Glutamatergic neuron (in vitro differentiated cells): ENCODE data around the gene DMGDH. TPM values are rescaled to one million over a fixed set of nuclear protein-coding genes. Genes with fewer than 3 reads are reported as not detected.
"Not testable (repeated sequence)": the region's sequence is repeated elsewhere in the genome, so short reads cannot be mapped to it uniquely, and the experiment has no call there.

ENCODE experiments used
- DNase-seq: peaks from one replicate; pipeline ENCODE4 v3.0.0; 2022
- H3K27ac Mint-ChIP-seq: one replicate; pipeline ENCODE4 v1.8.0; 2020; ENCODE audit warnings: mild to moderate bottlenecking, mixed read lengths, inconsistent platforms; ENCODE audit not compliant: unreplicated experiment
- H3K27me3 Mint-ChIP-seq: one replicate; pipeline ENCODE4 v1.8.0; 2020; ENCODE audit warnings: mild to moderate bottlenecking, moderate library complexity, mixed read lengths, inconsistent platforms; ENCODE audit not compliant: unreplicated experiment
- H3K36me3 Mint-ChIP-seq: one replicate; pipeline ENCODE4 v1.8.0; 2020; ENCODE audit warnings: mild to moderate bottlenecking, mixed read lengths, inconsistent platforms; ENCODE audit not compliant: unreplicated experiment
- H3K4me1 Mint-ChIP-seq: one replicate; pipeline ENCODE4 v1.8.0; 2020; ENCODE audit warnings: mild to moderate bottlenecking, low read depth, mixed read lengths, inconsistent platforms; ENCODE audit not compliant: unreplicated experiment
- H3K4me3 Mint-ChIP-seq: one replicate; pipeline ENCODE4 v1.8.0; 2020; ENCODE audit warnings: mild to moderate bottlenecking, mixed read lengths, inconsistent platforms; ENCODE audit not compliant: unreplicated experiment
- H3K9me3 Mint-ChIP-seq: one replicate; pipeline ENCODE4 v1.8.0; 2020; ENCODE audit warnings: mild to moderate bottlenecking, moderate library complexity, mixed read lengths, inconsistent platforms; ENCODE audit not compliant: unreplicated experiment
- total RNA-seq: library from RNA; stranded (reverse); fragmentation: NEBNext Ultra II Directional; extraction: Animal tissue kit (Norgen Biotek cat#: 25700); gene quantifications from one replicate; pipeline ENCODE4 v1.2.1, GENCODE V29; 2021; ENCODE audit not compliant: unreplicated experiment
- TF ChIP-seq, protein P1 (sequence below): fragments of 200-600 bp; sonication (generic); IDR thresholded peaks from one replicate; pipeline ENCODE4 v1.5.0; 2021; ENCODE audit not compliant: partially characterized antibody, unreplicated experiment

The DMGDH gene
- total RNA-seq, 1 donor from 2014 or later: 1.7 TPM

DNA sequence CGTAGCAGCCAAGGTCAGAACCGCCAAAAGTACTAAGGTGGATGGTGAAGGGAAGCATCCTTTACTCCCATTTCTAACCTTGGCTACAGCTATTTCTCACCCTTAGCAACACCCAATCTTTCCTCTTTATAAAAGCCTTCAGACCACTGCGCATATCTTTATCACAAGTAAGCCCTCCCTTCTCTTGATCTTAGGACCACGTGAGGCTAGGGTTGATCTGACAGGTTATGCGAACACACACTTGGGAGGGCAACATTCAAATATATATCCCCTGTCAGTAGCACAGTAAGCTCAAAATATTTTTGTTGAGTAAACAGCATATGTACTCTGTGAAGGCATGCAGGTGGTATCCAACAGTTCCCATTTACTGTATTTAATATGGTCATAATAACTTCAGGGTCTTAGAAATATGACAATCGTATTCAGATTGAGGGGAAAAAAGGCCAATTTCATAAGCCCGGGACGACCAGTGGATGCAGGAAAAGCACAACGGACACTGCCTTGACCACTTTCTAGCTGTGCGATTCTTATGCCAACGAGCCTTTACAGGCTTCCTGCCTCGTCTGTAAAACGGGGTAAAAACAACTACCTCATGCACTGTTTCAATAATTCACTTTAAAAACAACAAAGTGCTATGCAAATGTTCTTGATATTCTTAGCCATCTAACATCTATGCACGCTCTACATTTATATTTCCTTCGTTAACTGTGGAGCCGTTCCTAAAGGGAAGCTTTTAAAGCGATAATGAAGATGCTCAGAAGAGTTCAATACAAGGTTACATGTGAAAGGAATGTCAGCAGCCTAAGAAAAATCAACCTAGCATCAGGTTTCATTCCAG lies 85.7 kb downstream of the DMGDH start:
- Mint-ChIP-seq H3K4me1 (peaks cover 10% of the 10 kb centered on the region), H3K36me3 (no peaks in the 10 kb centered on the region)

DNA sequence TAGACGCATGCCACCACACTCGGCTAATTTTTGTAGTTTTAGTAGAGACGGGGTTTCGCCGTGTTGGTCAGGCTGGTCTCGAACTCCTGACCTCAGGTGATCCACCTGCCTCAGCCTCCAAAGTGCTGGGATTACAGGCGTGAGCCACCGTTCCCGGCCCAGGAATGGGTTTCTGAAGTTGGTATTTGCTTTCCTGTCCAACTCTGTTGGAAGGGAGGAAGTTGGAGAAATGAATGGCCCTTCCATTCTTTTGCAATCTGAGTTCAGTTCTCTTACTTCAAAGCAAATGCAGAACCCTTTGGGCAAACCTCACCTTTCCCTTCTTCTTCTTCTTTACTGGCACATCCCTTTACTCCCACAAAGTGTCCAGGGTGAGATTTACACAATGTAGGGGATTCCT lies 86.3 kb downstream of the DMGDH start:
- not testable (repeated sequence) for H3K36me3 Mint-ChIP-seq, DNase-seq
- Mint-ChIP-seq H3K4me3 (peak overlapping the region; percentile 88), H3K27ac (peak overlapping the region; percentile 64), H3K27me3 (peaks cover 11% of the 10 kb centered on the region), H3K4me1 (peaks cover 10% of the 10 kb centered on the region), H3K9me3 (peaks cover 12% of the 10 kb centered on the region)

More for the DNA sequence above, 85.7 kb downstream of the DMGDH start:
- no peak for DNase-seq
- peaks cover 12% of the 10 kb centered on the region for H3K9me3 Mint-ChIP-seq
- peak overlapping the region; percentile 88 for H3K4me3 Mint-ChIP-seq
- peaks cover 11% of the 10 kb centered on the region for H3K27me3 Mint-ChIP-seq
- H3K27ac Mint-ChIP-seq: peak overlapping the region; percentile 93
- TF ChIP-seq, protein P1, sequence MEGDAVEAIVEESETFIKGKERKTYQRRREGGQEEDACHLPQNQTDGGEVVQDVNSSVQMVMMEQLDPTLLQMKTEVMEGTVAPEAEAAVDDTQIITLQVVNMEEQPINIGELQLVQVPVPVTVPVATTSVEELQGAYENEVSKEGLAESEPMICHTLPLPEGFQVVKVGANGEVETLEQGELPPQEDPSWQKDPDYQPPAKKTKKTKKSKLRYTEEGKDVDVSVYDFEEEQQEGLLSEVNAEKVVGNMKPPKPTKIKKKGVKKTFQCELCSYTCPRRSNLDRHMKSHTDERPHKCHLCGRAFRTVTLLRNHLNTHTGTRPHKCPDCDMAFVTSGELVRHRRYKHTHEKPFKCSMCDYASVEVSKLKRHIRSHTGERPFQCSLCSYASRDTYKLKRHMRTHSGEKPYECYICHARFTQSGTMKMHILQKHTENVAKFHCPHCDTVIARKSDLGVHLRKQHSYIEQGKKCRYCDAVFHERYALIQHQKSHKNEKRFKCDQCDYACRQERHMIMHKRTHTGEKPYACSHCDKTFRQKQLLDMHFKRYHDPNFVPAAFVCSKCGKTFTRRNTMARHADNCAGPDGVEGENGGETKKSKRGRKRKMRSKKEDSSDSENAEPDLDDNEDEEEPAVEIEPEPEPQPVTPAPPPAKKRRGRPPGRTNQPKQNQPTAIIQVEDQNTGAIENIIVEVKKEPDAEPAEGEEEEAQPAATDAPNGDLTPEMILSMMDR: no peak

DNA sequence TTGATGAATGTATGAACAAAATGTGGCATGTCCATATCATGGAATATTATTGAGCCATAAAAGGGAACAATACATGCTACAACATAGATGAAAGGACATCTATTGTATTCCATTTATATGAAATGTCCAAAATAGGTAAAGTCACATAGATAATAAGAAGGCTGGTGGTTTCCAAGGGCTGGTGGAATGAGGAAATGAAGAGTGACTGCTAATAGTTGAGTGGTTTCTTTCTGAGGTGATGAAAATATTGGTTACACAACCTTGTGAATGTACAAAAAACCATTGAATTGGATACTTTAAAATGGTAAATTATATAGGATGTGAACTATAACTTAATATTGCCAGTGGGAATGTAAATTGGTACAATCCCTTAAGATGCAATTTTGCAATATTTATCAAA lies 89.6 kb downstream of the DMGDH start:
- TF ChIP-seq, protein P1: no peak
- DNase-seq: no peak
- H3K4me3 Mint-ChIP-seq: no peak overlapping the region
- peaks cover 12% of the 10 kb centered on the region for H3K4me1 Mint-ChIP-seq
- H3K27ac Mint-ChIP-seq: no peak overlapping the region
- peaks cover 9% of the 10 kb centered on the region for H3K9me3 Mint-ChIP-seq
- no peaks in the 10 kb centered on the region for H3K36me3 Mint-ChIP-seq
- peaks cover 4% of the 10 kb centered on the region for H3K27me3 Mint-ChIP-seq

DNA sequence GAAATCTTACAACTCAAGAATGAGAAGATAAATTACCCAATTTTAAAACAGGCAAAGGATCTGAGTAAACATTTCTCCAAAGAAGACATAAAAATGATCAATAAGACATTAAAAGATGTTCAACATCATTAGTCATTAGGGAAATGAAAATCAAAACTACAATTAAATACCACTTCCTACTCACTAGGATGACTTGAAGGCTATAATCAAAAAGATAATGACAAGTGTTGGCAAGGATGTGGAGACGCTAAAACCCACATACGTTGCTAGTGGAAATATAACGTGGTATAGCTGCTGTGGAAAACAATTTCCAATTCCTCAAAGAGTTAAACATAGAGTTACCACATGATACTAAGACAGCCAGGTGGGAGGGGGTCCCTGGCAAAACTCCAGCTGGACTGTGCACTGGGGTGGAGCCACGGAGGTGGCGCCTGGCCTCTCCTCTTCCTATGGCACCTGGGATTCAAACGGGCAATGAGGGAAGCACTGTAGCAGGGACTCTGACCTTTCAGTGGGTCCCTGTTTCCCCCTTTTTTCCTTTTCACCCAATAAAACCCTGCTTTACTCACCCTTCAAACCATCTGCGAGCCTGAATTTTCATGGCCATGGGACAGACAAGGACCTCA lies 90.2 kb downstream of the DMGDH start:
- H3K27me3 Mint-ChIP-seq: peaks cover 1% of the 10 kb centered on the region
- H3K9me3 Mint-ChIP-seq: peaks cover 9% of the 10 kb centered on the region
- peaks cover 19% of the 10 kb centered on the region for H3K4me1 Mint-ChIP-seq
- TF ChIP-seq, protein P1: no peak
- H3K4me3 Mint-ChIP-seq: no peak overlapping the region
- no peaks in the 10 kb centered on the region for H3K36me3 Mint-ChIP-seq
- no peak for DNase-seq
- H3K27ac Mint-ChIP-seq: no peak overlapping the region

DNA sequence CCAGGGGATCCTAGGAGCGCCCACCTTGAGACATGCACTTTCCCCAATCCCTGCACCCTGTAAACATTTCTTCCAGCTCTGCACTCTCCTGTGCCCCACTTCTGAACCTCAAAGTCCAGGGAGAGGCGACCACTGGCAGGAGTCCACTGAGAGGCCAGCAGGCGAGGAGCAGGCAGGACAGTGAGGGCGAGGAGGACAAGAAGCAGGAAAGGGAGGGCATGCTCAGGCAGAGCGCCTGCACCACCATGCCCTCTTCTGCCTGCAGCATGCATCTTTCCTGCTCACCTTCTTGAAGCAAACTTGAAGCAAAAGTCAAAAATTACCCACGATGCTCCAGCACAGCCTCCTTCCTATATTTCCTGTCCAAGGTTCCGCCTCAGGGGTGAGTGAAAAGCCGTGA lies 94.4 kb downstream of the DMGDH start:
- Mint-ChIP-seq H3K4me1 (peaks cover 23% of the 10 kb centered on the region), H3K36me3 (no peaks in the 10 kb centered on the region), H3K9me3 (peaks cover 11% of the 10 kb centered on the region), H3K4me3 (no peak overlapping the region), H3K27ac (no peak overlapping the region), H3K27me3 (no peaks in the 10 kb centered on the region)
- no peak for DNase-seq
- TF ChIP-seq, protein P1: no peak
